BE2C (cell line): ENCODE data around the gene RAB11FIP3.
"Not testable (repeated sequence)": the region's sequence is repeated elsewhere in the genome, so short reads cannot be mapped to it uniquely, and the experiment has no call there.

Source experiments
- DNase-seq: peaks from one replicate; pipeline ENCODE4 v3.0.0-alpha.2; 2020
- H3K27me3 ChIP-seq: fragments of 250-450 bp; sonication (Bioruptor Pico); 2 replicates; pipeline ENCODE4 v1.5.1; 2020; ENCODE audit warnings: mild to moderate bottlenecking
- H3K36me3 ChIP-seq: fragments of 250-450 bp; sonication (Bioruptor Pico); 2 replicates; pipeline ENCODE4 v1.5.1; 2020; ENCODE audit warnings: mild to moderate bottlenecking
- H3K4me1 ChIP-seq: fragments of 250-450 bp; sonication (Bioruptor Pico); 2 replicates; pipeline ENCODE4 v1.5.1; 2020
- H3K4me3 ChIP-seq: 2 replicates; pipeline ENCODE4 v1.5.1; 2011; ENCODE audit warnings: low read depth, low read length
- H3K9me3 ChIP-seq: fragments of 250-450 bp; sonication (Bioruptor Pico); 2 replicates; pipeline ENCODE4 v1.5.1; 2020
- TF ChIP-seq, protein P1 (sequence below): IDR thresholded peaks from 2 replicates; pipeline ENCODE4 v1.5.1; 2012; ENCODE audit warnings: mild to moderate bottlenecking, low read depth, low read length

Gene RAB11FIP3

DNA sequence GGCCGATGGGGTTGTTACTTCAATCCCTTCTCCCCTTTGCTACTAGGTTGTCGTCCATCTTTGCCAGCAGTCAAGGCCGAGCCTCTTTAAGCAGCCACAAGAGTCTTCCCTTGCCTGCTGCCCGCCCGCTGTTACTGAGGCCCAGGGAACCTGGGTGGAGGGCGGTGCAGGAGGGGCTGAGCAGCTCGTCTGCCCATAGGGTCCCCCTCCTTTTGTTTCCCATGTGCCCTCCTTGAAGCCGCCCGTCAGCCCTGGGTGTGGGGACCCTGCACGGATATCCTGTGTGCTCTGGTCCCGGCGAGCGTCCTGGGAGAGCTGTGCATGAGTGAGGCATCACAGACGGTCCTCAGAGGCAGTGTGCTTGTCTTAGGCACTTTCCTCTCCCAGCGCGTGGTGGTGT is 64.2 kb downstream of the RAB11FIP3 start:
- Histone ChIP-seq H3K36me3 (peaks cover 4% of the 10 kb centered on the region; the same call in 1 of the 2 replicates), H3K4me1 (no peaks in the 10 kb centered on the region), H3K4me3 (no peak overlapping the region), H3K27me3 (no peaks in the 10 kb centered on the region), H3K9me3 (no peaks in the 10 kb centered on the region)
- no peak for DNase-seq
- TF ChIP-seq, protein P1, sequence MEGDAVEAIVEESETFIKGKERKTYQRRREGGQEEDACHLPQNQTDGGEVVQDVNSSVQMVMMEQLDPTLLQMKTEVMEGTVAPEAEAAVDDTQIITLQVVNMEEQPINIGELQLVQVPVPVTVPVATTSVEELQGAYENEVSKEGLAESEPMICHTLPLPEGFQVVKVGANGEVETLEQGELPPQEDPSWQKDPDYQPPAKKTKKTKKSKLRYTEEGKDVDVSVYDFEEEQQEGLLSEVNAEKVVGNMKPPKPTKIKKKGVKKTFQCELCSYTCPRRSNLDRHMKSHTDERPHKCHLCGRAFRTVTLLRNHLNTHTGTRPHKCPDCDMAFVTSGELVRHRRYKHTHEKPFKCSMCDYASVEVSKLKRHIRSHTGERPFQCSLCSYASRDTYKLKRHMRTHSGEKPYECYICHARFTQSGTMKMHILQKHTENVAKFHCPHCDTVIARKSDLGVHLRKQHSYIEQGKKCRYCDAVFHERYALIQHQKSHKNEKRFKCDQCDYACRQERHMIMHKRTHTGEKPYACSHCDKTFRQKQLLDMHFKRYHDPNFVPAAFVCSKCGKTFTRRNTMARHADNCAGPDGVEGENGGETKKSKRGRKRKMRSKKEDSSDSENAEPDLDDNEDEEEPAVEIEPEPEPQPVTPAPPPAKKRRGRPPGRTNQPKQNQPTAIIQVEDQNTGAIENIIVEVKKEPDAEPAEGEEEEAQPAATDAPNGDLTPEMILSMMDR = no peak

DNA sequence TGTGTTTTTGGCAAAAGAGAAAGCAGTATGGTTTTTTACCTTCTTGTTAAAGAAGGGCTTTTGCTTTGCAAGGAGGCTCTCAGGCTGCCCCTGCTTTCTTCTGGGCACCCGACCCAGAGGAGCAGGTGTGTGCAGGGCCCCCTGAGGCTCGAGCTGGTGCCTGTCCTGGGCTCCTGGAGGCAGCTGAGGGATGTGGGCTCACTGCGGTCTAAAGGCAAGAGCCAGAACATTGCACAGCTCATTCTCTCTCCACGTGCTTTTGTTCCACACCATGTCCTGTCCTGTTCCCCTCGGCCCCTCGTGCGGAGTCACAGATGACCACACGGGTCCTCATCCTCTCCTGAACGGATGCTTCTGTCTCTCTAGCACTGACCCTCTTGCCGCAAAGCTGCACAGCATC is 65.3 kb downstream of the RAB11FIP3 start:
- Histone ChIP-seq H3K4me1 (no peaks in the 10 kb centered on the region), H3K36me3 (peaks cover 4% of the 10 kb centered on the region; the same call in 1 of the 2 replicates), H3K9me3 (no peaks in the 10 kb centered on the region), H3K4me3 (no peak overlapping the region), H3K27me3 (no peaks in the 10 kb centered on the region)
- TF ChIP-seq, protein P1 = no peak
- DNase-seq = no peak

DNA sequence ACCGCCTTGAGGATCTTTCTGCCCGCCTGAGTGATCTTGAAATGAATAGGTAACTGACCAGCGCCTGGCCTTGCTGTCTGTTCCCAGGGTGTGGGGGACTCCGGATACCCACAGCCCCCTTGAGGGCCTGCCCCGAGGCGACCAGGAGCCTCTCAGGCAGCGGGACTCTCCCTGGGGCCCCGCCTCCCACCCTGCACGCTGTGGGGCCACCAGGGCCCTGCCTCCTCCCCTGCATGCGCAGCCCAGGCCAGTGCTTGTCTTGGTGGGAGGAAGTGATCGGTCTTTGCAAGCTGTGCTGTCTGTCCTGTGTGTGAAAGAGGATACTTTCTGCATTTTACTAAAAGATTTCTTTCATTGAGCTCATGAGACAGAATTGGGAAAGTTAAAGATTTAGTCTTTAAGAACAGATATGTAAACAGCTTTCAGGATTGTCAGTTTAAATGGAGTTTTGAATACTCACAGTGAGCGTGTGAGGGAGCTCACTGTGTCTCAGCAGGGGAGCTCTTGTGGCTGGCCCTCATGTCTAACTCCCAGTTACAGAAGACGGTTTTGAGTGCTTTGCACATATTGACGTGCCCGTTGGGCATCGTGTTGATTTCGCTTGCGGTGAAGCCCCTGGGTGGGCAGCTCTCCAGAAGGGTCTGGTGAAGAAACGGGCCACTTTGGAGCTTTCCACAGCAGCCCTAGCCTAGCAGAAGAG is 65.9 kb downstream of the RAB11FIP3 start:
- TF ChIP-seq, protein P1 = no peak
- Histone ChIP-seq H3K4me1 (no peaks in the 10 kb centered on the region), H3K9me3 (no peaks in the 10 kb centered on the region), H3K27me3 (no peaks in the 10 kb centered on the region), H3K4me3 (no peak overlapping the region), H3K36me3 (peaks cover 4% of the 10 kb centered on the region; the same call in 1 of the 2 replicates)
- DNase-seq = no peak

DNA sequence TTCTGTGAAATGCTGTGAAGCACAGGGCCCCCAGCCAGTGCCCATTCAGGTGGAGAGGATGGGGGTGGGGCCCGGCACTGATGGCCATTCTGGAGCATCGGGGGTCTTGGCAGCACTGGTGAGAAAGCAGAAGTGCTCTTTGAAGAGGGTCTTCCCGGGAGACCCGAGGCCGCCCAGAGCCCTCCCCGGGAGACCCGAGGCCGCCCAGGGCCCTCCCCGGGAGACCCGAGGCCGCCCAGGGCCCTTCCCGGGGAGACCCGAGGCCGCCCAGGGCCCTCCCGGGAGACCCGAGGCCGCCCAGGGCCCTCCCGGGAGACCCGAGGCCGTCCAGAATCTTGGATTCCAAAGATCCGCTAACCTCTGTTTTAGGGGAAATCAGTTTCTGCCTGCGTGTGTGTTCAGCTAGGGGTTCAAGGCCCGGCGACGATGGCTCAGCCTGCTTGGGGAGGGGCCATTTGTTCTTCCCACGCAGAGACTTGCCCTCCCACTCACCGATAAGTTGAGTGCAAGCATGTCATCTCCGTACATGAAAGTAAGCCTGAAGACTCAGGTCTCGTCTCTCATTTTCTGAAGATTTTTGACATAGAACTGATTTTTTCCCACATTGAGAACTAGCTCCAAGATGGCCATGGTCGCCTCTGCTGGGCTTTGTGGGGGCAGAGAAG is 66.9 kb downstream of the RAB11FIP3 start:
- Histone ChIP-seq H3K9me3 (no peaks in the 10 kb centered on the region), H3K27me3 (no peaks in the 10 kb centered on the region), H3K36me3 (peaks cover 4% of the 10 kb centered on the region; the same call in 1 of the 2 replicates), H3K4me3 (no peak overlapping the region), H3K4me1 (no peaks in the 10 kb centered on the region)
- DNase-seq = no peak
- TF ChIP-seq, protein P1 = no peak

DNA sequence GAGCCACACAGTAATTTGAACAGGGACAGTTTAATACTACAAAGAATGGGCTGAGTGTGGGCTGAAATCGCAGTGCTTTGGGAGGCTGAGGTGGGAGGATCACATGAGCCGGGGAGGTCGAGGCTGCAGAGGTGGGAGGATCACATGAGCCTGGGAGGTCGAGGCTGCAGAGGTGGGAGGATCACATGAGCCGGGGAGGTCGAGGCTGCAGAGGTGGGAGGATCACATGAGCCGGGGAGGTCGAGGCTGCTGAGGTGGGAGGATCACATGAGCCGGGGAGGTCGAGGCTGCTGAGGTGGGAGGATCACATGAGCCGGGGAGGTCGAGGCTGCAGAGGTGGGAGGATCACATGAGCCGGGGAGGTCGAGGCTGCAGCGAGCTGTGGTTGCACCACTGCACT is 69.2 kb downstream of the RAB11FIP3 start:
- not testable (repeated sequence) for H3K4me3 ChIP-seq, H3K4me1 ChIP-seq, H3K9me3 ChIP-seq, H3K27me3 ChIP-seq, H3K36me3 ChIP-seq, DNase-seq

DNA sequence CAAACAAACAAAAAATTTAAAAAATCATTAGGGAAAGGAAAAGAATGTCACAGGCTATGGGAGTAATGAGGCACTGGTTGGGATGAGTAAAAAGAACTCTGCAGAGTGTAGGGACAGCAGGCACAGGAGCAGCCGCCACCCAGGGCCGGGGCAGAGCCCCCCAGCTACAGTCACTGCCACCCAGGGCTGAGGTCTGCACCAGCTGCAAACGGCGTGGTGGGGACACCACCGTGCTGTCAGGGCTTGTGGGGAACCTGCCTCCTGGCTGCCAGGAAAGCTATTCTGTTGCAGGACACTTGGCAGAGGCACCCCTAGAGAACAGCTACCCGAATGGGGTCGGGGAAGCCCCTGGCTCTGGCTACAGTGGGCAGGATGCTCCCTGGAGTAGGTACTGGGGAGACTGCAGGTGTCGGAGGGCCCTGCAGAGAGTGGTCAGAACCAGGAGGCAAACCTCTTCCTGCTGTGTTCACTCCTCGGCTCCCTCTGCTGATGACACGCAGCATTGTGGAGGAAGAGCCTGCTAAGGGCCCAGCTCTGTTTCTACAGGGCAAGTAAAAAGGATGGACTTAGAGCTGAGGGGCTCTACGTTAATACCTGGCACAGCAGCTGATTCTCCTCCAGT is 69.8 kb downstream of the RAB11FIP3 start:
- H3K9me3 ChIP-seq = no peaks in the 10 kb centered on the region
- DNase-seq = peak; percentile 67
- H3K4me1 ChIP-seq = no peaks in the 10 kb centered on the region
- H3K27me3 ChIP-seq = no peaks in the 10 kb centered on the region
- H3K4me3 ChIP-seq = no peak overlapping the region
- H3K36me3 ChIP-seq = no peaks in the 10 kb centered on the region
- TF ChIP-seq, protein P1 = peak; percentile 76
